GM21825 (cell line): Measurements from ENCODE around the gene CDC42EP4.

ENCODE experiments used
- ATAC-seq: cut with Tn5 transposase; IDR thresholded peaks from one replicate; pipeline ENCODE4 v1.9.1; 2021; ENCODE audit warnings: mild to moderate bottlenecking, moderate library complexity; ENCODE audit not compliant: unreplicated experiment

The CDC42EP4 gene

GRCh38 chr17:73304438-73304837 lies 7.4 kb downstream of the CDC42EP4 start:
- no peak for ATAC-seq

- no peak for ATAC-seq
Measured at GRCh38 chr17:73302189-73302588, 9.6 kb downstream of the CDC42EP4 start.

DNA sequence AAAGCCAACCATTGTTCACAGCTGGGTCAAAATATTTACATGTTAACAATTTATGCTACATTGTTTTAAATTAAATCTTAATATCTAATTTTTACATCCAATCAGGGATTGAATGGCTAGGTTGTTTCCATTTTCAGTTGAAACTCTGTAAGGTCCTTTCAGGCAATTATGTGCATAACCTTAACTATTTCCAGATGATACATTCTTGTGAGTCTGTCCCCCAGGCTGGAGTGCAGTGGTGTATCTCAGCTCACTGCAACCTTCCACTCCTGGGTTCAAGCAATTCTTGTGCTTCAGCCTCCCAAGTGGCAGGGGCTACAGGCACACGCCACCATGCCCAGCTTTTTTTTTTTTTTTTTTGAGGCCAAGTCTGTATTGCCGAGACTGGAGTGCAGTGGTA lies 10.4 kb downstream of the CDC42EP4 start:
- ATAC-seq: no peak

DNA sequence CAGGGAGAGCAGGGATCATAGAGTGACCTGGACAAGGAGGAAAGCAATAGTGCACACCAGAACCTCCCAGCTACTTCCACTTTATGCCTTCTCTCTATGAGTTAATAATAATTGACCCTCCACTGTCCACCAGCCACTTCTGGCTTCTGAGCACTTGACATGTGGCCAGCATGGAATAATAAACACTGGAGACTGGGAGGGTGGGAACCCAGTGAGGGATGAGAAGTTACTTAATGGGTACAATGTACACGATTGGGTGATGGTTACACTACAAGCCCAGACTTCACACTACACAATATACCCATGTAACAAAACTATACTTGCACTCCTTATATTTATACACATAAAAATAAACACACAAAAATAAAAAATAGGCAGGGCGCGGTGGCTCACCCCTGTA lies 11.4 kb downstream of the CDC42EP4 start:
- no peak for ATAC-seq

DNA sequence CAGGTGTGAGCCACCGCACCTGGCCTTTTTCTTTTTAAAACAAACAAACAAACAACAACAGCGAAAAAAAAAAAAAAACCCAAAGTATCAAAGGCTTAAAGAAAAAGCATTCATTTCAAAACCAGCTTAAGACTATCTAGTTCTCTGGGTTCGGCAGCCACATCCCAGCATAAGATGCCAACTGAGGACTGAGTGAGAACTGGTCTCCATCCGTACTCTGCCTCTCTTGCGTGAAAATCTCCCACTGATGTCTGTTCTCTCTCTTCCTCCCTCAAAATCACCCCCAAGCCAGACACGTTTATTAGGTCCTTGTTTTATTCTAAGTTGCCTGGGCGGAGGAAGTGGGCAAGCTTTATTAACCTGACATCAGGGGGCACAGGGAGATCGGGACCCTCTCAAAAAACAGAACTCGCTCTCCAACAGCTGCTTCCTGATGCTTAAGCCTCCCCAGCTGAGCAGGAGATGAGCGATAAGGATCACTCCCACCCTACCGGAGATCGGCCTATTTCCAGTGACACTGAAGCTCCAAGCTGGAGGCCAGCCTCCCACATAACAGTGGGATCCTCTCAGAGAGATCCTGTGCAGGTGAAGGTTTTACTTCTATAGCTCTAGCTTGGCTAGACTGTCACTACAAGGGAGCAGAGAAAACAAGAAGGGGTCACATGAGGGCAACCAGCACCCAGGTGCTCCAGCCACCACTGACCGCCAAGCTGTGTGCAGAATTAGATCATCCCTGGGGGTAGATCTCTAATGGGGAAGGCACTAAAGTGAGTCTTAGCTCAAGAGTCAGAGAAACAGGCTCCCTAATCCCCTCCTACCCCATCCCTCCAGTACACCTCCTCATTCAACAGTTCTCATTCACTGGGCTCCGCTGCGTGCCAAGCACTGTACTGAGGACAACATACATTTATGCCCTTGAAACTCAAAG lies 13.6 kb downstream of the CDC42EP4 start:
- no peak for ATAC-seq

DNA sequence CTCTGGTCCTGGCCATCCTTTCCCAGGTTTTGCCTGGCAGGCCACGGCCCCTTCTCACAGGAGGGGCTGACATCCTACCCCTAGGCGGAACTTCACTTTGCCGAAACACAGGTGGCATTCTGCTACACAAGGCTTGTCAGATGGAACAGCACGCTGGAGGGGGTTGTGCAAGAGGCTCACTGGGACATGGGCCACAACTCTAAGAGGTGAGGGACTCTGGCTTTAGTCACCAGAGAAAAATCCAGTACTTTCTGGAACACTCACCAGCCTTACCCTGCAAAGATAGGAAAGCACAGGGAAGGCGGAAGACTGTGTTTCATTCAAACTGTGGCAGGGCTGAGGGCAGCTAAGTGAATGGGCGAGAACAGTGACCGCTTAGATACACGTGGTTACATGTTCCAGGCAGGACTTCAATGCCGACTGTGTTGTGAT lies 18.3 kb downstream of the CDC42EP4 start:
- no peak for ATAC-seq

GRCh38 chr17:73293031-73293430 lies 18.8 kb downstream of the CDC42EP4 start:
- no peak for ATAC-seq

- no peak for ATAC-seq
Measured at GRCh38 chr17:73292031-73292531, 19.7 kb downstream of the CDC42EP4 start.

DNA sequence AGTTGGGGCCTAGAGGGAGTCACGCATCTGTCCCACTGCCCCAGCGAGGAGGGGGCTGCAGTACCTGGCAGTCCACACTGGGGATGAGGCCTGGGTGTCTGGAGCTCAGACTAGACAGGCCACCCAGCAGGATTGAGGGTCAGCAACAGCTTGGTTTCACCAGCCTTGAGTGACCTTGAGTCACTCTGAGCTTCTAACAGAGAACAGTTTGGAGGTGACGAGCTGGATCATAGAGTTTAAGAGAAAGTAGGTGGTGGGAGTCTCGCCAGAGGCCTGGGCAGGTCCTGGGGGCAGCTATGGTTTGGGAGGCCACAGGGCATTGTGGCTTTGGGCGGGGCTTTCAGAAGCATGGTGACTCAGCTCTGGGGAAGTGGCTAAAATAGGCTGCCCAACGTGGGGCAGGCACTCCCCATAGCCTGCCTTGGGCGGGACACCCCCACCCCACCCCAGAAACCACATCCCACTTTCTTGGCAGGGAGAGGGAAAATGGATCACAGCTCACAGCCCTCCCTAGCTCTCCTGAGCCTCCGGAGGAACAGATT lies 20.5 kb downstream of the CDC42EP4 start:
- peak; percentile 81 for ATAC-seq

DNA sequence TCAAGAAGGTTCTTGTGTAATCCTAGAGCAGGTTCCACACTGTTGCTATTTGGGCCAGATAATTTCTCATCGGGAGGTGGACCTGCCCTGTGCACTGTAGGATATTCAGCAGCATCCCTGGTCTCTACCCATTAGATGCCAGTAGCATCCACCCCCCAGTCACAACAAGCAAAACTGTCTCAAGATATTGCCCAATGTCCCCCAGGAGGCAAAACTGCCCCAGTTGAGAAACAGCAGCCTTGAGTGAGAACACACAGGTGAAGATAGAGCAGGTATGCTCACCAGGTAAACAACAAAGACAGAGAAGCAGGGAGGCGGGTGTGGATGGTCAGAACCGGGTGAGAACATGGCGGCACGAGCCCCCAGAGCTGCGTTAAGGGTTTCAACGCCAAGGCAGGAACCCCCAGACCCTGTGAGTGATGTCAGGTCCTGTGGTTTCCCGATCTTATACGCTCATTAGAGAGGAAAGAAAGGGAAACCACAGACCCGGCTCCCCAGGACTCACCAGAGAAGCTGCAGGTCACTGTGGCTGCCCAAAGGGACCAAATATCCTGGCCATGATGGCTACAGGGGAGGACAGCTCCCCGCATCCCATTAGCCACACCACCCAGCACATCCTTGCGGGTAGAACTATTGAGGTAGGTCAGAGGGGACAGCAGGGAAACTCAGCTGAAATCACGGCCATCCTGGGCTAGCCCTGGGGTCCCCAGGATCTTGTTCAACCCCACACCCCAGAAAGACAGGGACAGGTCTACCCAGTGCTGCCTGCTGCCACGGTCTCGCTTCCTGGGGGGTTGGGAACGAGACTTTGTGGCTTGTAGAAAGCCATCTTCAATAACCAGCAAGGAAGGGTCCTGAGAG lies 21.2 kb downstream of the CDC42EP4 start:
- peak; percentile 36 for ATAC-seq

DNA sequence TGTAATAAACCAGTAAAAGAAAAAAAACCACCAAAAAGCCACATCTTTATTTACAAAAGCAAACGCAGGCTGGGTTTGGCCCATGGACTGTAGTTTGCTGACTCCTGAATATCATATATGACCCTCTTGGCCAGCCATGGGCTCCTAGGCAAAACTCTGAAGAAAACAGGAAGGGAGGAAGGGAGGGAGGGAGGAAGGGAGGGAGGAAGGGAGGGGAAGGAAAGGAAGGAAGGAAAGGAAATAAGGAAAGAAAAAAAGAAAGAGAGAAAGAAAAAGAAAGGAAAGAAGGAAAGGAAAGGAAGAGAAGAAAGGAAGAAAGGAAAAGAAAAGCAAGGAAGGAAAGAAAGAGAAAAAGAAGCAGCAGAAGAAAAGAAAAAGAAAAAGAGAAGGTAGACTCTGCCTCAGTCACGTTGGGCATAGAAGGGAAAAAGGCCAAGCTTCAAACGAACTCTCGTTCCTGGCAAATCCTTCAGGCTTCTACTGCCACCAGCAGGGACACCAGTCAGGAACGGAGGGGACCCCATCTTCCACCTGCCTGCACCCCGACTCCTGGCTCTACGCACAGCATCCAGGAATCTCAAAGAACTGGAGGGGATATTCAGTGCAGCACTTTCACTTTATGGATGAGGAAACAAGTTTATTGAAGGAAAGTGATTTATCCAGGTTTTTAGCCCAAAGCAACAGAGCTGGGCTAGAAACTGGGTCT lies 22.1 kb downstream of the CDC42EP4 start:
- no peak for ATAC-seq

DNA sequence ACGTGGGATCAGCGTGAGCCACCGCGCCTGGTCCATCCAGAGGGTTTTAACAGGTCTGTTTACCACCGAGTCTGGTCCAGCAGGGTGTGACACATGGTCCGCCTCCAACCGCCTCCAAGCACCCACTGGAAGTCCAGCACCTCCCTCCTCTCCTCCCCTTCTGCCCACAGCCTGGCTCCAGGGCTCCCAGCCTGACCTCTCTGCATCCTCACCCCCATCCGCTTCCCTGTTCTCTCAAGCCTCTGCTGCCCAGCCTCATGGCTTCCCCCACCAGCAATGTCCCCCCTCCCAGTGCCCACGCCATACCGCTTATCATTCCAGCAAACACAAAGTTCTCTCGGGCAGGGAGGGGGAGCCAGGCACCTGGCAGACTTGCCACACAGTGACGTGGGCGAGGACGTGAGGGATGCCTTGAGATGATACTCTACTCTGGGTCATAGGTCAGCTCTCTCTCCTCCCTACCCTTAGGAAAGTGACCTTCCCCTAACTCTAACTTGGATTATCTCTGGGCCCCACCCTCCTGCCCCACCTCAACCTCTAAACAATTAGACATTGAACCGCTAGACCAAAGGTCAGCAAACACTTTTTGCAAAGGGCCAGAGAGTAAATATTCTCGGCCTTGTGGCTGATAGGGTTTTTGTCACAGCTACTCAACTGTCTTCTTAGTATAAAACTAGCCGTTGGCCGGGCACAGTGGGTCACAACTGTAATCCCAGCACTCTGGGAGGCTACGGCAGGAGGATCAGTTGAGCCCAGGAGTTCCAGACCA lies 23.1 kb downstream of the CDC42EP4 start:
- ATAC-seq: no peak

DNA sequence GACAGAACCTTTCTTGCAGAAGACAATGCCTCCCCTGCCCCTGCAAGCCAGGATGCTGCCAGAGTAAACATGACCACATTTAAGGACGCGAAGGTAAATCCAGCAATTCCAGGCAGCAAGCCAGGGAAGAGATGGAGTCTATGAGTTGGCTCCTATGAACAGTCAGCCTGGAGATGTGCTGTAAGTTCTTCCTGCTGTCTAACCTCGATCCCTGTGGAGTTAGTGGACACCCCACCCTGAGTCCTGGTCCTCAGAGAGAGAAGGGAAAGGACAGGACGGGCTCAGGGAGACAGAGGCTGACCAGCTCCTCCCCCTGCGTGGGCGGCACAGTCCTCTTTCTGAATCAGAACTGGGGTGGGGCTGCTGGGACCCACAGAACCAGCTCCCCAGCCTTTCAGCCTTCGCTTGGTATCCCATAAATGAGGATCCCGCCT lies 24.9 kb downstream of the CDC42EP4 start:
- no peak for ATAC-seq

- no peak for ATAC-seq
Measured at GRCh38 chr17:73285916-73286862, 25.6 kb downstream of the CDC42EP4 start.

- ATAC-seq: no peak
Measured at GRCh38 chr17:73285603-73285908, 26.2 kb downstream of the CDC42EP4 start.

GRCh38 chr17:73284906-73285602 lies 26.7 kb downstream of the CDC42EP4 start:
- ATAC-seq: no peak

DNA sequence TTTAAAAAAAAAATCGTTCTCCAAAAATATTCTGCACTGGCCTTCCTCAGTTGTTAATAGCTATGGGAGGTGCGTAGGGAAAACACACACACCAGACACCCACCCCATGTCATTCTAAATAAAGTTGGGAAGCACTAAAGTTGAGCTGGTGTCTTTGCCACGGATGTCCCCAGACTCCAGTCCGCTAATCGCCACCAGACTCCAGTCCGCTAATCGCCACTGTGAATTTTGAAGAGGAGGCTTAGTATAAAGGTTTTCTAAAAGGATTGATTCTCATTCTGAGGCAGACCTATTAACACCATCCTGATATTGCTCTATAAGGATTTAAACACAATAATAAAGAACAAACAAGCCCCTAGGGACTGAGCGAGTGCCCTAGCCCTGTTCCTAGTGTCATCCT lies 27.4 kb downstream of the CDC42EP4 start:
- ATAC-seq: no peak

DNA sequence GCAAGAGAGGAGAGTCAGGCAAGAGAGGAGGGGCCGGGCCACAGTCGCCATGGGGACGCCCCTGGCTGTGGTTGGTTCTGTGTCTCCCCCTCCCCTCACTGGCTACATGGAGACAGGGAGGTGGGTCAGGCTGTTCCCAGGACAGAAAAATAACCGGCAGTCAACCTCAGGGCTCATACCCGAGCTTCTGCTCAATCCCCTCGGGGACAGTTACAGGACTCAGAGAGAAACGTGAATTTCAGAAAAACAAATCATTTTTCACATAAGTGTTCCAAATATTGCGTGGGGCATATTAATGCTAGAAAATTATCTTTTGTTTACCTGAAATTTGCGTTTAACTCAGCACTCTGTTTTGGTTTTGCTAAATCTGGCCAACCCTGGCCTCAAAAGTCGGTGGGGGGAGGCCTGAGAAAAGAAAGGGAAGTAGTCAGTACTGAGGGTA lies 27.9 kb downstream of the CDC42EP4 start:
- ATAC-seq: no peak
